Mesendoderm (in vitro differentiated cells): Measurements from ENCODE around the gene DSCAML1.

ENCODE experiments used
- DNase-seq: peaks from one replicate; pipeline ENCODE4 v3.0.0; 2013
- H2AK5ac ChIP-seq: 2 replicates; pipeline ENCODE4 v1.6.1; 2013; ENCODE audit warnings: low read length, inconsistent platforms
- H2BK120ac ChIP-seq: 2 replicates; pipeline ENCODE4 v1.6.1; 2013; ENCODE audit warnings: low read depth, mild to moderate bottlenecking, low read length, moderate library complexity, mixed read lengths
- H2BK15ac ChIP-seq: replicated peaks from 2 replicates; pipeline ENCODE4 v1.6.1; 2013; ENCODE audit warnings: low read depth, mild to moderate bottlenecking, moderate library complexity
- H2BK5ac ChIP-seq: 2 replicates; pipeline ENCODE4 v1.6.1; 2013; ENCODE audit warnings: low read length, inconsistent platforms
- H3K18ac ChIP-seq: 2 replicates; pipeline ENCODE4 v1.6.1; 2013; ENCODE audit warnings: mild to moderate bottlenecking, low read length, mixed read lengths
- H3K23ac ChIP-seq: one replicate; pipeline ENCODE4 v1.6.1; 2013; ENCODE audit warnings: low read length
- H3K27ac ChIP-seq: 2 replicates; pipeline ENCODE4 v1.5.1; 2013; ENCODE audit warnings: low read depth, mild to moderate bottlenecking, inconsistent platforms, low read length, moderate library complexity
- H3K27me3 ChIP-seq: 2 replicates; pipeline ENCODE4 v1.6.1; 2013; ENCODE audit warnings: low read length, control low read depth, mild to moderate bottlenecking, inconsistent platforms; ENCODE audit not compliant: insufficient read depth, poor library complexity
- H3K36me3 ChIP-seq: 2 replicates; pipeline ENCODE4 v1.6.1; 2013; ENCODE audit warnings: low read length, inconsistent platforms; ENCODE audit not compliant: control insufficient read depth, insufficient read depth
- H3K4ac ChIP-seq: one replicate; pipeline ENCODE4 v1.6.1; 2013; ENCODE audit warnings: low read depth, mild to moderate bottlenecking, low read length, moderate library complexity
- H3K4me1 ChIP-seq: 2 replicates; pipeline ENCODE4 v1.6.1; 2013; ENCODE audit warnings: low read depth, low read length, inconsistent platforms; ENCODE audit not compliant: control insufficient read depth
- H3K4me2 ChIP-seq: 2 replicates; pipeline ENCODE4 v1.6.1; 2013; ENCODE audit warnings: low read length
- H3K4me3 ChIP-seq: 2 replicates; pipeline ENCODE4 v1.5.1; 2013; ENCODE audit warnings: mild to moderate bottlenecking, low read length
- H3K56ac ChIP-seq: one replicate; pipeline ENCODE4 v1.6.1; 2013; ENCODE audit warnings: low read length
- H3K79me1 ChIP-seq: 2 replicates; pipeline ENCODE4 v1.6.1; 2013; ENCODE audit warnings: low read length, inconsistent platforms
- H3K79me2 ChIP-seq: 2 replicates; pipeline ENCODE4 v1.6.1; 2013; ENCODE audit warnings: mild to moderate bottlenecking, low read length; ENCODE audit not compliant: control insufficient read depth, insufficient read depth
- H3K9ac ChIP-seq: 2 replicates; pipeline ENCODE4 v1.6.1; 2013; ENCODE audit warnings: low read length, inconsistent platforms
- H4K5ac ChIP-seq: one replicate; pipeline ENCODE4 v1.6.1; 2013; ENCODE audit warnings: low read length
- H4K8ac ChIP-seq: one replicate; pipeline ENCODE4 v1.6.1; 2013; ENCODE audit warnings: low read depth, mild to moderate bottlenecking, control low read depth, low read length, moderate library complexity
- WGBS: extraction: QIAGEN DNeasy Blood & Tissue Kit; methylation state at CpG from one replicate; pipeline ENCODE4 v1.1.7; 2013; ENCODE audit warnings: low lambda C conversion rate, missing lambda C conversion rate; ENCODE audit not compliant: insufficient coverage; ENCODE audit errors: extremely low coverage; 5-methylcytosine and 5-hydroxymethylcytosine counted together

The DSCAML1 gene

DNA sequence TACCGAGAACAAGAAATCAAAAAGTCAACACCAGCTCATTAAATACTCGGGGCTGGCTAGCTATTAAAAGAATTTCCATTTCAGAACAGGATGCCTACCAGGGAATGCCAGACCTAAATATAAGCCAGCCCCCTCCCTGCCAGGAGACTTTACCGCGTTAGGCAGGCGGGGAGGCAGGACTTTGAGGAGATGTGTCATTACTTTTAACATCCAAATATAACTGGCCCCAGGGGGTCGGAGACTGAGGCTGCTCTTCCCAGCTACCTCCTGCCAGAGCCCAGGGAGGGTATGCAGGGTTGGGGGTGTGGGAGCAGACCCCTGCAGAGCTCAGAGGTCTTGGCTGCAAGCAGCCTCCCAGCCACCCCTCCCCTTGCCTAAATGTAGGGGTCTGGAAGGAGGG is 183.5 kb downstream of the DSCAML1 start:
- Histone ChIP-seq H3K36me3 (no peaks in the 10 kb centered on the region), H3K27me3 (no peaks in the 10 kb centered on the region), H3K79me1 (no peaks in the 10 kb centered on the region), H3K4me1 (peaks cover 12% of the 10 kb centered on the region), H2BK120ac (no peak overlapping the region), H3K4me3 (no peak overlapping the region), H3K23ac (no peak overlapping the region), H3K56ac (no peak overlapping the region), H3K4ac (no peak overlapping the region), H2BK5ac (no peak overlapping the region), H3K9ac (no peak overlapping the region), H3K18ac (no peak overlapping the region), H4K8ac (no peak overlapping the region), H3K4me2 (no peak overlapping the region), H2BK15ac (no peak overlapping the region), H4K5ac (no peak overlapping the region), H2AK5ac (no peak overlapping the region), H3K27ac (no peak overlapping the region), H3K79me2 (no peaks in the 10 kb centered on the region)
- WGBS = no CpG with 5 or more reads among the region's 6 CpGs
- peak; percentile 86 for DNase-seq

DNA sequence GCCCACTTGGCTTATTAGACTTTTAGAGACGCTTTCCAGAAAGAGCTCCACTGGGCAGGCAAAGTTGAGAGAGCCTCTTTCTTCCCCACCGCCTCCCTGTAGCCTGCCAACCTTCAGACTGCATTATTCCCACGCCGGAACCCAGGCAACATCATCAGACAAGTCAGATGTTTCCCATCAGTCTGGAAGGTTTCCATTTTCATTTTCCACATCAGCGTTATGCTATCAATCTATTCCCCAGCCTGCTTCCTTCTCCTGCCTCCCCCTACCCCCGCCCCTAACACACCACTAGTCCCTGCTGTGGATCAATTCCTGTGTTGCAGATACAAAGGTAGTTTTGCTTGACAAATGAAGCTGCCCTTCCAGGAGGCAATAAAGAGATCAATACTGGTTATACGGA is 184.8 kb downstream of the DSCAML1 start:
- Histone ChIP-seq H3K18ac (no peak overlapping the region), H2BK5ac (no peak overlapping the region), H3K4me2 (no peak overlapping the region), H3K56ac (no peak overlapping the region), H3K27ac (no peak overlapping the region), H3K27me3 (no peaks in the 10 kb centered on the region), H3K4me1 (peaks cover 12% of the 10 kb centered on the region), H2BK15ac (no peak overlapping the region), H3K4me3 (no peak overlapping the region), H4K5ac (no peak overlapping the region), H4K8ac (no peak overlapping the region), H3K9ac (no peak overlapping the region), H2BK120ac (no peak overlapping the region), H3K79me2 (no peaks in the 10 kb centered on the region), H3K79me1 (no peaks in the 10 kb centered on the region), H2AK5ac (no peak overlapping the region), H3K36me3 (no peaks in the 10 kb centered on the region), H3K4ac (no peak overlapping the region), H3K23ac (no peak overlapping the region)
- DNase-seq = no peak
- no CpG with 5 or more reads among the region's 7 CpGs for WGBS

DNA sequence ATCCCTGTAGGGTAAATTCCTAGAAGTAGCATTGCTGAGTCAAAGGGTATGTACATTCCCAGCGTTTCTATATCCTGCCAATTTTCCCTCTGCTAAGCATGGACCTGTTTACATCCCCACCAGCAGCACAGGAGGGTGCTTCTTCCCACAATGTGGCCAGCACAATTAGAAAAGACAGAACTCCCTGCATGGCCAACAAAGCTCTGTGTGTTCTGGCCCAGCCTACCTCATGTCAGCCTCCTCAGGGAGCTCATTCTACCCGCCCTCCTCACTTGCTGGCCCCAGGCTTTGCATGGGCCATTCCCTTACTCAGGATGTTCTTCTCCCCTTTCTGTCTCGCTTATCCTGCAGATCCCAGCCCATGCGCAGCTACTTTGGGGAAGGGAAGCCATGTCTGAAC is 186.1 kb downstream of the DSCAML1 start:
- no peak overlapping the region for H3K4ac ChIP-seq
- H3K18ac ChIP-seq = no peak overlapping the region
- H3K56ac ChIP-seq = no peak overlapping the region
- H2AK5ac ChIP-seq = no peak overlapping the region
- no peaks in the 10 kb centered on the region for H3K79me2 ChIP-seq
- no peak overlapping the region for H2BK120ac ChIP-seq
- H3K4me1 ChIP-seq = peaks cover 14% of the 10 kb centered on the region
- WGBS = no CpG with 5 or more reads among the region's 4 CpGs
- H3K4me2 ChIP-seq = no peak overlapping the region
- no peak overlapping the region for H3K9ac ChIP-seq
- H3K27ac ChIP-seq = no peak overlapping the region
- no peak overlapping the region for H2BK5ac ChIP-seq
- H3K4me3 ChIP-seq = no peak overlapping the region
- no peak overlapping the region for H4K8ac ChIP-seq
- no peak for DNase-seq
- H3K23ac ChIP-seq = no peak overlapping the region
- H4K5ac ChIP-seq = no peak overlapping the region
- no peak overlapping the region for H2BK15ac ChIP-seq
- H3K27me3 ChIP-seq = no peaks in the 10 kb centered on the region
- no peaks in the 10 kb centered on the region for H3K36me3 ChIP-seq
- no peaks in the 10 kb centered on the region for H3K79me1 ChIP-seq

DNA sequence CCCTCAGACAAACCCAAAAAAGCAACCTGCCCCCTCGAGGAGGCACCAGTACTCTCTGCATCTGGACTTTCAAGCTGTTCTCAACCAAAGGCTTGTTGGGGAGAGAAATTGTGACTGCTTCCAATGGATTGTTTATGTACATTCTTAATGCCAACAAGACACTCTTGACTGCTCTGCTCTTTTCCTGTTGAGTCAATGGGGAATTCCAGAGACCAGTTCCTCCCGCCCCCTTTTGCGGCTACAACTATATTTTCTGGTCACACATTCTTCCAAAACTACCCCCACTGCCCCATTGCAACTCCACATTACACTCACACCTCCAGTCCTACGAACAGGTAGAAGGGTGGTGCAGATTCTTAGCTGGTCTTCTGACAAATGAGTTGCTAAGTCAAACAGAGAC is 187.0 kb downstream of the DSCAML1 start:
- Histone ChIP-seq H4K5ac (no peak overlapping the region), H3K36me3 (no peaks in the 10 kb centered on the region), H3K4me2 (no peak overlapping the region), H3K4me3 (no peak overlapping the region), H2BK15ac (no peak overlapping the region), H2BK5ac (no peak overlapping the region), H3K23ac (no peak overlapping the region), H3K4ac (no peak overlapping the region), H3K18ac (no peak overlapping the region), H2AK5ac (no peak overlapping the region), H2BK120ac (no peak overlapping the region), H4K8ac (no peak overlapping the region), H3K79me2 (no peaks in the 10 kb centered on the region), H3K27ac (no peak overlapping the region), H3K79me1 (no peaks in the 10 kb centered on the region), H3K4me1 (peaks cover 14% of the 10 kb centered on the region), H3K56ac (no peak overlapping the region), H3K9ac (no peak overlapping the region), H3K27me3 (no peaks in the 10 kb centered on the region)
- no CpG with 5 or more reads among the region's 4 CpGs for WGBS
- DNase-seq = no peak

DNA sequence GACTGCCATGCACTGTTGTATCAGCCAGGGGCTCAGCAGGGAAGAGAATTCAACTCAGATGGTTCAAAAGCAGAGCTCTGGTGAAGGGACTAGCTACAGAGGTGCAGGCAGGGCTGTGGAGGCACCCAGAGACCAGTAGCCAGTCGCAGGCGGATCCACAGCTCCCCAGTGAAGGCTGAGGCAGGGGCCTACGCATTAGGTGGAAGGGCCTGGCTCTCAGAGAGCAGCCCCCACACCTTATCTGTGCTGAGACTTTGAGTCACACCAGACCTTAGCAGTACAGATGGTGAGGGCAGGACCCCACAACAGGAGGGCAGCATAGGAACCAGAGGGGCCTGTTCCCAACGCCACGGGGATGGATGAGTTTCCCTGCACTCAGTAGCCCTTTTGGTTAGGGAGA is 189.6 kb downstream of the DSCAML1 start:
- no peaks in the 10 kb centered on the region for H3K27me3 ChIP-seq
- no peak overlapping the region for H3K4me3 ChIP-seq
- H3K56ac ChIP-seq = no peak overlapping the region
- peaks cover 4% of the 10 kb centered on the region for H3K4me1 ChIP-seq
- no peak overlapping the region for H3K18ac ChIP-seq
- no peak overlapping the region for H3K9ac ChIP-seq
- H4K5ac ChIP-seq = no peak overlapping the region
- no peak overlapping the region for H2BK120ac ChIP-seq
- H3K4ac ChIP-seq = no peak overlapping the region
- no peaks in the 10 kb centered on the region for H3K36me3 ChIP-seq
- no peak overlapping the region for H3K27ac ChIP-seq
- no peak overlapping the region for H2AK5ac ChIP-seq
- H2BK5ac ChIP-seq = no peak overlapping the region
- H3K23ac ChIP-seq = no peak overlapping the region
- peak; percentile 62 for DNase-seq
- no peak overlapping the region for H3K4me2 ChIP-seq
- H2BK15ac ChIP-seq = no peak overlapping the region
- H3K79me2 ChIP-seq = no peaks in the 10 kb centered on the region
- H4K8ac ChIP-seq = no peak overlapping the region
- H3K79me1 ChIP-seq = no peaks in the 10 kb centered on the region
- no CpG with 5 or more reads among the region's 5 CpGs for WGBS

DNA sequence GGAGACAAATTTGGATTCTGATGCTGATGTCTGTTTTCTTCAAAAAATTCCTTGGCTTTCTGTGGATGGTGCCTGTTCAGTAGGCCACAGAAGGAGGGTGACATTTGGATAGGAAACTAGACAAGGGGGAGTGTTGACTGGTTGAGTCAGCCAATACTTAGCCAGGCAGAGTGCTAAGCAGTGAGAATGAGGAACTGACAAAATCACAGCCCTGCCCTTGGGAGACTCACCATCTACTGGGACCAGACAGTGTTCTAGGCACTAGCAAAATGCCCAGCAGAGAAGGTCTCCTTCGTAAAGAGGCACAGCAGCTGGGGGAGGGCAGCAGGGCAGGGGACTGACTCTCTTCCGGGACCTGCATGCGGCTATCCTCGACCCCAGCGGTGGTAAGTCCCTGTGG is 190.2 kb downstream of the DSCAML1 start:
- H3K4me1 ChIP-seq = peaks cover 4% of the 10 kb centered on the region
- no peak overlapping the region for H4K5ac ChIP-seq
- no peak overlapping the region for H2AK5ac ChIP-seq
- H2BK120ac ChIP-seq = no peak overlapping the region
- no peaks in the 10 kb centered on the region for H3K27me3 ChIP-seq
- no peaks in the 10 kb centered on the region for H3K79me2 ChIP-seq
- peak overlapping the region; percentile 27 for H3K56ac ChIP-seq
- no peak overlapping the region for H4K8ac ChIP-seq
- H3K9ac ChIP-seq = no peak overlapping the region
- no peak overlapping the region for H2BK15ac ChIP-seq
- WGBS = no CpG with 5 or more reads among the region's 5 CpGs
- no peak overlapping the region for H3K27ac ChIP-seq
- no peak overlapping the region for H3K23ac ChIP-seq
- no peak overlapping the region for H3K4me2 ChIP-seq
- H2BK5ac ChIP-seq = no peak overlapping the region
- no peak overlapping the region for H3K4me3 ChIP-seq
- H3K4ac ChIP-seq = no peak overlapping the region
- H3K36me3 ChIP-seq = no peaks in the 10 kb centered on the region
- no peak for DNase-seq
- H3K18ac ChIP-seq = no peak overlapping the region
- H3K79me1 ChIP-seq = no peaks in the 10 kb centered on the region
